ENCODE data around the gene SWSAP1. TPM values are rescaled to one million over a fixed set of nuclear protein-coding genes. Genes with fewer than 3 reads are reported as not detected.

SWSAP1 gene
- total RNA-seq, 1 experiment from 2014 or later, result 2.4 TPM

- H3K4me3 ChIP-seq, result no peak overlapping the region
- H3K4me1 ChIP-seq, result no peaks in the 10 kb centered on the region
- no peak for DNase-seq
- no peaks in the 10 kb centered on the region for H3K9me3 ChIP-seq (replicated peaks)
- H3K27me3 ChIP-seq, result 0 out of 2 replicates have a peak, but pooled peaks cover 2% of the 10 kb centered on the region
- H3K36me3 ChIP-seq, result no peaks in the 10 kb centered on the region
- no peak overlapping the region for H3K27ac ChIP-seq
Measured at GRCh38 chr19:11423791-11424181, 49.3 kb downstream of the SWSAP1 start.

Other genes with a start within 250 kb of the SWSAP1 start
- gene SPC24, start 218.9 kb upstream of the SWSAP1 start, total RNA-seq (2014; rRNA removed; shearing (Covaris generic)), result 61.3 and 70.3 TPM in 2 replicates
- 86.1 and 98.4 TPM in 2 replicates for gene KANK2, start 177.1 kb upstream of the SWSAP1 start, total RNA-seq (2014; rRNA removed; shearing (Covaris generic))
- not detected in 2 replicates for gene ANGPTL8, start 135.0 kb upstream of the SWSAP1 start, total RNA-seq (2014; rRNA removed; shearing (Covaris generic))
- gene DOCK6, start 112.1 kb upstream of the SWSAP1 start, total RNA-seq (2014; rRNA removed; shearing (Covaris generic)), result 15.2 and 18.3 TPM in 2 replicates
- not detected in 2 replicates for gene TSPAN16, start 78.5 kb upstream of the SWSAP1 start, total RNA-seq (2014; rRNA removed; shearing (Covaris generic))
- gene RAB3D, start 35.0 kb upstream of the SWSAP1 start, total RNA-seq (2014; rRNA removed; shearing (Covaris generic)), result 0.58 and 0.83 TPM in 2 replicates
- gene TMEM205, start 28.4 kb upstream of the SWSAP1 start, total RNA-seq (2014; rRNA removed; shearing (Covaris generic)), result 38.8 and 39.5 TPM in 2 replicates
- not detected in 2 replicates for gene CCDC159, start 28.1 kb upstream of the SWSAP1 start, total RNA-seq (2014; rRNA removed; shearing (Covaris generic))
- 0.10 and 0.59 TPM in 2 replicates for gene PLPPR2, start 19.2 kb upstream of the SWSAP1 start, total RNA-seq (2014; rRNA removed; shearing (Covaris generic))
- 8.4 and 9.9 TPM in 2 replicates for gene EPOR, start 9.6 kb downstream of the SWSAP1 start, total RNA-seq (2014; rRNA removed; shearing (Covaris generic))
- gene RGL3, start 44.6 kb downstream of the SWSAP1 start, total RNA-seq (2014; rRNA removed; shearing (Covaris generic)), result not detected in 2 replicates
- 0.18 and 0.22 TPM in 2 replicates for gene ODAD3, start 60.5 kb downstream of the SWSAP1 start, total RNA-seq (2014; rRNA removed; shearing (Covaris generic))
- gene PRKCSH, start 61.0 kb downstream of the SWSAP1 start, total RNA-seq (2014; rRNA removed; shearing (Covaris generic)), result 136 and 164 TPM in 2 replicates
- not detected in 2 replicates for gene ELAVL3, start 106.4 kb downstream of the SWSAP1 start, total RNA-seq (2014; rRNA removed; shearing (Covaris generic))
- gene ZNF653, start 131.2 kb downstream of the SWSAP1 start, total RNA-seq (2014; rRNA removed; shearing (Covaris generic)), result 2.8 and 3.5 TPM in 2 replicates
- gene ECSIT, start 154.5 kb downstream of the SWSAP1 start, total RNA-seq (2014; rRNA removed; shearing (Covaris generic)), result 22.3 and 22.6 TPM in 2 replicates
- gene CNN1, start 164.2 kb downstream of the SWSAP1 start, total RNA-seq (2014; rRNA removed; shearing (Covaris generic)), result 1.4 TPM in 2 replicates
- gene ELOF1, start 184.6 kb downstream of the SWSAP1 start, total RNA-seq (2014; rRNA removed; shearing (Covaris generic)), result 37.3 and 38.1 TPM in 2 replicates
- 0.75 and 2.4 TPM in 2 replicates for gene ACP5, start 203.0 kb downstream of the SWSAP1 start, total RNA-seq (2014; rRNA removed; shearing (Covaris generic))
- 11.8 and 13.4 TPM in 2 replicates for gene ZNF627, start 222.8 kb downstream of the SWSAP1 start, total RNA-seq (2014; rRNA removed; shearing (Covaris generic))

Measured in SJCRH30 (cell line).